ENCODE data around the gene PPARG.

DNA sequence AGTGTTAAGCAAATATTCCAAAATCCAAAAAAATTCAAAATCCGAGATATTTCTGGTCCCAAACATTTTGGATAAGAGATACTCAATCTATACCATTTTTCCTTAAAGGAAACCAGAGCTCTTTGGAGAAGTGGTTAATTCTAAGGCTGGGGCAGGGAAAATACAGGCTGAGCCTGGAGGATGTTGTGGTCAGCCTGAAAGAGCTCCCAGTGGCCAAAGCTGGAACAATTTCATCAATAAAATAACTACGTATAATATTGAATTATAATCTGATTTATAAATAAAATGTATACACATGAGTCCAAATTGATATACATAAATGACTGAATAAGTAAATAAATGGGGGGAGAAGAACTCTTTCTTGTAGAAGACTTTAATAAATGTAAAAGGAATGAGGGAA is 24.6 kb downstream of the PPARG start:
- TF ChIP-seq, protein P1, sequence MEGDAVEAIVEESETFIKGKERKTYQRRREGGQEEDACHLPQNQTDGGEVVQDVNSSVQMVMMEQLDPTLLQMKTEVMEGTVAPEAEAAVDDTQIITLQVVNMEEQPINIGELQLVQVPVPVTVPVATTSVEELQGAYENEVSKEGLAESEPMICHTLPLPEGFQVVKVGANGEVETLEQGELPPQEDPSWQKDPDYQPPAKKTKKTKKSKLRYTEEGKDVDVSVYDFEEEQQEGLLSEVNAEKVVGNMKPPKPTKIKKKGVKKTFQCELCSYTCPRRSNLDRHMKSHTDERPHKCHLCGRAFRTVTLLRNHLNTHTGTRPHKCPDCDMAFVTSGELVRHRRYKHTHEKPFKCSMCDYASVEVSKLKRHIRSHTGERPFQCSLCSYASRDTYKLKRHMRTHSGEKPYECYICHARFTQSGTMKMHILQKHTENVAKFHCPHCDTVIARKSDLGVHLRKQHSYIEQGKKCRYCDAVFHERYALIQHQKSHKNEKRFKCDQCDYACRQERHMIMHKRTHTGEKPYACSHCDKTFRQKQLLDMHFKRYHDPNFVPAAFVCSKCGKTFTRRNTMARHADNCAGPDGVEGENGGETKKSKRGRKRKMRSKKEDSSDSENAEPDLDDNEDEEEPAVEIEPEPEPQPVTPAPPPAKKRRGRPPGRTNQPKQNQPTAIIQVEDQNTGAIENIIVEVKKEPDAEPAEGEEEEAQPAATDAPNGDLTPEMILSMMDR (IDR thresholded peaks at IDR 0.05; ENCODE audit: low read depth, low read length): no peak
- no peak for TF ChIP-seq POLR2A (IDR thresholded peaks at IDR 0.05; ENCODE audit: extremely low read depth, insufficient read length)
